ENCODE results near the gene RIF1.

The RIF1 gene

GRCh38 chr2:151522556-151522955 lies 112.9 kb downstream of the RIF1 start:
- no peak for TF ChIP-seq GLIS1 (tag by site-specific recombination; IDR thresholded peaks at IDR 0.05)
- no peak for TF ChIP-seq HOXC10 (CRISPR knock-in tag; IDR thresholded peaks at IDR 0.05)
- no peak for TF ChIP-seq ZNF169 (tag by site-specific recombination; IDR thresholded peaks at IDR 0.05)
- no peak for TF ChIP-seq HOXA7 (CRISPR knock-in tag; IDR thresholded peaks at IDR 0.05; ENCODE audit: borderline replicate concordance)
- TF ChIP-seq OVOL3 (tag by site-specific recombination; IDR thresholded peaks at IDR 0.05) = no peak
- no peak for TF ChIP-seq ZNF843 (tag by site-specific recombination; IDR thresholded peaks at IDR 0.05)
- TF ChIP-seq PRDM1 (tag by site-specific recombination; IDR thresholded peaks at IDR 0.05) = no peak
- no peak for TF ChIP-seq ZNF2 (tag by site-specific recombination; IDR thresholded peaks at IDR 0.05)
- TF ChIP-seq ZNF514 (tag by site-specific recombination; IDR thresholded peaks at IDR 0.05) = no peak
- TF ChIP-seq BCL11A (tag by site-specific recombination; IDR thresholded peaks at IDR 0.05; ENCODE audit: low read depth) = no peak
- TF ChIP-seq ZFHX2 (tag by site-specific recombination; conservative IDR thresholded peaks at IDR 0.05) = no peak
- no peak for TF ChIP-seq GFI1B (tag by site-specific recombination; IDR thresholded peaks at IDR 0.05)
- TF ChIP-seq ZNF529 (tag by site-specific recombination; IDR thresholded peaks at IDR 0.05; ENCODE audit: insufficient replicate concordance) = no peak
- TF ChIP-seq ZFP3 (tag by site-specific recombination; IDR thresholded peaks at IDR 0.05; ENCODE audit: low read depth) = no peak
- no peak for TF ChIP-seq ZBTB10 (tag by site-specific recombination; IDR thresholded peaks at IDR 0.05)
- no peak for TF ChIP-seq ZNF175 (tag by site-specific recombination; IDR thresholded peaks at IDR 0.05)
- TF ChIP-seq ZNF664 (tag by site-specific recombination; IDR thresholded peaks at IDR 0.05) = no peak
- no peak for TF ChIP-seq ZNF121 (tag by site-specific recombination; IDR thresholded peaks at IDR 0.05)
- no peak for TF ChIP-seq PRDM10 (tag by site-specific recombination; IDR thresholded peaks at IDR 0.05)
- Histone ChIP-seq H3K9me3 (ENCODE audit: control insufficient read depth, insufficient read depth, low read depth, low read length) (no peaks in the 10 kb centered on the region), H3K4me1 (ENCODE audit: control insufficient read depth, insufficient read depth, low read length) (no peaks in the 10 kb centered on the region), H3K36me3 (ENCODE audit: control insufficient read depth in 2 of 2, insufficient read depth in 1 of 2, low read length in 2 of 2) (no peaks in the 10 kb centered on the region), H3K27ac (ENCODE audit: extremely low read depth, low read depth, low read length) (no peak overlapping the region), H3K4me3 (ENCODE audit: low read depth, low read length) (no peak overlapping the region)
- ChIA-PET CTCF (no interaction called here), POLR2A (no interaction called here)

GRCh38 chr2:151523850-151524249 lies 114.1 kb downstream of the RIF1 start:
- no peak overlapping the region for H3K27ac ChIP-seq (ENCODE audit: extremely low read depth, low read depth, low read length)
- ChIA-PET POLR2A (no interaction called here), CTCF (no interaction called here)
- H3K36me3 ChIP-seq (ENCODE audit: control insufficient read depth in 2 of 2, insufficient read depth in 1 of 2, low read length in 2 of 2) = no peaks in the 10 kb centered on the region
- no peak overlapping the region for H3K4me3 ChIP-seq (ENCODE audit: low read depth, low read length)
- H3K9me3 ChIP-seq (ENCODE audit: control insufficient read depth, insufficient read depth, low read depth, low read length) = no peaks in the 10 kb centered on the region
- no peaks in the 10 kb centered on the region for H3K4me1 ChIP-seq (ENCODE audit: control insufficient read depth, insufficient read depth, low read length)
- TF ChIP-seq ZNF501 (tag by site-specific recombination; IDR thresholded peaks at IDR 0.05) (no peak), ZBTB11 (tag by site-specific recombination; conservative IDR thresholded peaks at IDR 0.05; ENCODE audit: low read depth) (no peak), ZNF24 (tag by site-specific recombination; IDR thresholded peaks at IDR 0.05) (no peak), ZNF560 (tag by site-specific recombination; IDR thresholded peaks at IDR 0.05; ENCODE audit: borderline replicate concordance) (no peak), ZBTB49 (tag by site-specific recombination; IDR thresholded peaks at IDR 0.05; ENCODE audit: low read depth) (no peak), ZNF416 (tag by site-specific recombination; IDR thresholded peaks at IDR 0.05) (no peak)

Data from HEK293 (cell line).